GM12892 (cell line): ENCODE measurements around the gene CIAO2B.

Experiments
- DNase-seq: peaks from one replicate; pipeline ENCODE4 v3.0.0; 2011; ENCODE audit not compliant: insufficient read length
- FAIRE-seq: peaks from 2 replicates; lab custom pipeline; 2011; peaks lifted over from hg19 to GRCh38; lab: Jason Lieb, UNC
- POLR2A ChIP-seq: IDR thresholded peaks from 2 replicates; pipeline ENCODE4 v1.6.1; 2011; ENCODE audit warnings: low read depth, low read length, control low read depth
- POLR2AphosphoS5 ChIP-seq: IDR thresholded peaks from 2 replicates; pipeline ENCODE4 v1.6.1; 2011; ENCODE audit warnings: low read depth, low read length, control low read depth
- TAF1 ChIP-seq: IDR thresholded peaks from 2 replicates; pipeline ENCODE4 v1.6.1; 2011; ENCODE audit warnings: low read depth, mild to moderate bottlenecking, control low read depth, low read length, borderline replicate concordance

CIAO2B gene

GRCh38 chr16:66930189-66930588 is 4.0 kb downstream of the CIAO2B start:
- DNase-seq = no peak
- FAIRE-seq = no peak
- TF ChIP-seq TAF1 (no peak), POLR2AphosphoS5 (no peak), POLR2A (no peak)

GRCh38 chr16:66928702-66929388 is 5.4 kb downstream of the CIAO2B start:
- TF ChIP-seq POLR2AphosphoS5 (no peak), POLR2A (no peak), TAF1 (no peak)
- DNase-seq (no peak), FAIRE-seq (no peak)

GRCh38 chr16:66927918-66928649 is 6.1 kb downstream of the CIAO2B start:
- TF ChIP-seq POLR2A (no peak), TAF1 (no peak), POLR2AphosphoS5 (no peak)
- DNase-seq = no peak
- FAIRE-seq = no peak

- DNase-seq (no peak), FAIRE-seq (no peak)
- TF ChIP-seq POLR2A (no peak), TAF1 (no peak), POLR2AphosphoS5 (no peak)
Measured at GRCh38 chr16:66926961-66927436, 7.2 kb downstream of the CIAO2B start.

GRCh38 chr16:66926171-66926947 is 7.8 kb downstream of the CIAO2B start:
- no peak for FAIRE-seq
- DNase-seq = no peak
- no peak for TF ChIP-seq POLR2AphosphoS5

- no peak for DNase-seq
- TF ChIP-seq TAF1 (no peak), POLR2A (no peak), POLR2AphosphoS5 (no peak)
- FAIRE-seq = peak; percentile 71
Measured at GRCh38 chr16:66925322-66925840, 8.8 kb downstream of the CIAO2B start, which contains the start of gene RRAD. TSS of gene RRAD (minus strand) at chr16:66925535. CDS start at chr16:66925179, 356 bp downstream.

GRCh38 chr16:66924527-66925321 is 9.5 kb downstream of the CIAO2B start:
- FAIRE-seq (no peak), DNase-seq (peak; percentile 66)
- no peak for TF ChIP-seq POLR2AphosphoS5
- no peak for TF ChIP-seq POLR2A
- no peak for TF ChIP-seq TAF1

GRCh38 chr16:66923866-66924265 is 10.3 kb downstream of the CIAO2B start:
- FAIRE-seq (no peak), DNase-seq (no peak)
- TF ChIP-seq POLR2AphosphoS5 (no peak), POLR2A (no peak), TAF1 (no peak)

- TF ChIP-seq TAF1 (no peak), POLR2AphosphoS5 (no peak), POLR2A (no peak)
- FAIRE-seq (no peak), DNase-seq (no peak)
Measured at GRCh38 chr16:66923247-66923731, 10.9 kb downstream of the CIAO2B start.

GRCh38 chr16:66921729-66922450 is 12.3 kb downstream of the CIAO2B start:
- DNase-seq (no peak), FAIRE-seq (no peak)
- TF ChIP-seq POLR2A (no peak), POLR2AphosphoS5 (no peak), TAF1 (no peak)
